GM19397 (cell line): ENCODE measurements around the gene DTX1.

ENCODE experiments used
- ATAC-seq: cut with Tn5 transposase; IDR thresholded peaks from one replicate; pipeline ENCODE4 v1.9.1; 2021; ENCODE audit warnings: mild to moderate bottlenecking, moderate library complexity; ENCODE audit not compliant: unreplicated experiment

The DTX1 gene

DNA sequence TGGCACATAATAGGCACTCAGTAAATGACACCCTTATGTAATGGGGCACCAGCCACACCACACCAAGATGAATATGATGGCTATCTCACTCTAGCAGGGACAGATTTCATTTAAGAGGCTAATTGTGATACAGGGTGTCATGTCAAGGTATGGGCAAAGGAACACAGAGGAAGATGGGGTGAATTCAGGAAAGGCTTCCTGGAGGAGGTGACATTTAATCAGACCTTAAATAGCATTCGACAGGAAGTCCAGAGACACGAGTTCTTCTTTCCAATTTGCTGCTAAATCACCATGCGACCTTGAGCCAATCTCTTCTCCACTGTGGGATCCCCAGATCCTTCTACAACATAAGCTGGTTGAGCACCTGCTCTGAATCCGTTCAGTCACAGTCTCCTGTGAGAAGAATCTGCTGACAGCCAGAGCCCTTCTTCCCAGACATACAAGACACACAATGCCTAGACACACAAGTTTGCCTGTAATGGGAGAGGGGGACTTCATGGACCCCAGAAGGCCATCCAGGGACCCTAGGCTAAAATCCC lies 1.5 kb upstream of the DTX1 start:
- ATAC-seq = no peak

DNA sequence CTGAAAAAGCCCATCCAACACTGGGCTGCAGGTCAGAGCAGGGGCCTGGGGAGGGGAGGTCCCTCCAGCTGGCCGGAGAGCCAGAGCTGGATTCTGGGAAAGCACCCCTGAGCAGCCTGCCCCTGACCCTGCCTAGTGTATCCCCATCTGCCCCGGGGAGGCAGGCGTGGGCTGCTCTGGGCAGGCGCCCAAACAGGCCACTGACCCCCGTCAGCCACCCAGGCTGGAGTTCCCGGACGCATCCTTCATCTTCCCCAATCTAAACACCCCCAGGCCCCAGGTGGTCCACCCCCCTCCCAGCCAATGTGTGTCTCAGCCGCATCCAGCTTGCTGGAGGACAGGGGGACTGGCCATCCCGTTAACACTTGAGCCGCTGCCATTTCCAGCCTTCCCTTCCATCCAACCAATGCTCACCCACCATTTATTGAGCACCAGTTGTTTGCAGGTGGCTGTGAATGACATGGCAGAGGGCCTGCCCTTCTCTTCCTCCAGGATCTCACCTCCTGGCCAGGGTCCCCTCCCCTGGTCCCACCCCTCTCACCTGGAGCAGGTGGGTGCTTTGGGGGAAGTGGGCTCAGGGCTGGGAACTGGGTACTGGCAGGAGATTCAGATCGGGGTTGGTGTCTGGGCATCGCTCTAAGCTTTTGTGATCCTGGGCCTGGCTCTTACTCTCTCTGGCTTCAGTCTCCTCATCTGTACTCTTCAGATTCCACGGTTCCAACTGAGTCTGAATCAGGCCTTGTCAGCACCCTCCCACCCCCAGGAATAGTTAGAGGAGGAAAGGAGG lies 743 bp upstream of the DTX1 start:
- ATAC-seq = no peak

DNA sequence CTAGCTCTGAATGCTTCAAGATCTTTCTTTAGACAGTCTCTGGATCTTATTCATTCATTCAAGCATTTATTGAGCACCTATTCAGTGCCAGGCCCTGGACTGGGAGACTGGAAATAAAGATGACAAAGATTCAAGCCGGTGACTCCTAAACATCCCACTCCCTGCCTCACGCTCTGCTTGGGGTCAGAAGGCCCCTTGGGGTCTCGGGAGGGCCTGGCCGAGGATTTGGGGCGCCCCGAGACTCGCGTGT lies 224 bp upstream of the DTX1 start:
- ATAC-seq = no peak

DNA sequence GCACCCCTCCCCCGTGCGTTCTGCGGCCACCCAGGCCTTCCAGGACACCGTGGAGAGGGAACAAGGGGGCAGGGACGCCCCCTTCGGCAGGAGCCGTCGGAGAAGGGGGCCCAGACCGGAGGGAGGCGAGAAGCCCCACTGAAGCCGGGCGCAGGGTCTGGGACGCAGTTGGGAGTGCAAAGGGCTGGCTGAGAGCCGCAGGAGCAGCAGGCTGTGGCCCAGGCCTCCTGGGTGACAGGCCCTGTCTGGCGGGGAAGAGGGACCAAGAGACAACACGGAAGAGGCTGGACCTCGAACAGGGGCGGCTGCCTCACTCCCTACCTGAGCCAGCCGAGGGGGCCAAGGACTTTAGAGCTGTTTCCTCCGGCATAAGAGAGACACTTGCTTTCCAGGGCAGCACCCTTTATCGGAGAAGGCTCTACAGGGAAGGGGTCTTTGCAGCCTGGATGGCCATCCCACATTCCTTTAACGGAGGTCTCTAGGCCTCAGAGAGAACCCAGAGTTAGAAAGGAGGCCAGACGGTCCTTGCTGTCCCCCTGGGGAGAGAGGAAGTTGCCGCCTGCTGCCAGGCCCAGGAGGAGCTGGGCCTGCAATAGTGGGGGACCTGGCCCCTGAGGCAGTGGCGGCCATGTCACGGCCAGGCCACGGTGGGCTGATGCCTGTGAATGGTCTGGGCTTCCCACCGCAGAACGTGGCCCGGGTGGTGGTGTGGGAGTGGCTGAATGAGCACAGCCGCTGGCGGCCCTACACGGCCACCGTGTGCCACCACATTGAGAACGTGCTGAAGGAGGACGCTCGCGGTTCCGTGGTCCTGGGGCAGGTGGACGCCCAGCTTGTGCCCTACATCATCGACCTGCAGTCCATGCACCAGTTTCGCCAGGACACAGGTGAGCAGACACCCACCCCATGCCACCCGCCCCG lies 1.3 kb downstream of the DTX1 start:
- ATAC-seq = no peak

DNA sequence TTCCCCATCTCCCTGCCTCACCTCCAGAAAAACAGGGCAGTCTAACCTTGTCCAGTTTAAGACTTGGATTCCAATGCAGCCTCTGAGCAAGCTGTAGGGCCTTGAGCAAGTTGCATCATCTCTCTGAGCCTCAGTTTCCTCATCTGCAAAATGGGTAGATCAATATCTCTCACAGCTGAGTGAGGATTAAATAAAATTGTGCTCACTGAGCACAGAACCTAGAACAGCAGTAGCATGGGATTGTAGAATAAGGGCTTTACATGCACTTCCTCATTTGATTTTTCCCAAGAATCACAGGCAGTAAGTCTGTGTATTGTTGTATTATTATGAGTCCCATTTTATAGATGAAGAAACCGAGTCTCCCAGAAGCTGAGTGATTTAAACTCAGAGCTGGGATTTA lies 2.0 kb downstream of the DTX1 start:
- ATAC-seq = no peak

DNA sequence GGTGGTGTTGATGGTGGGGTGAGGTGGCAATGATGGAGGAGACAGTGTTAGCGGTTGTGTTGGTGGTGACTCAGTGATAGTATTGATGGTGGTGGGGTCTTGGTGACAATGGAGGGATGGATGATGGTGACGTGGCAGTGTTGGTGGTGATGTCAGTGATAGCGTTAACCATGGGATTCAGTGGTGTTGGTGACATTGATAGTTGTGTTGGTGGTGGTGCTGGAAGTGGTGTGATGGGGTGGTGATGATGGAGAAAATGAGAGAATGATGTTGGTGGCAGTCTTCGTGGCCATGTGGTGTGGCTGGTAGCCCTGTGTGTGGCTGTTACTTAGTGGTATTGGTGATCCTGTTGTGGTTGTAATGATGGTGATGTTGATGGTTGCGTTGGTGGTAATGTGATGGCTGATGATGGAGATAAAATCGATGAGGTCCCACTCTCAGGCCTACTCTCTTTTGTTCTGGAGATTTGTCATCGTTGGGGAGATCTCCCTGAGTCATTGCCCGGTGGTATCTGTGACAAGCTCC lies 2.6 kb downstream of the DTX1 start:
- no peak for ATAC-seq

DNA sequence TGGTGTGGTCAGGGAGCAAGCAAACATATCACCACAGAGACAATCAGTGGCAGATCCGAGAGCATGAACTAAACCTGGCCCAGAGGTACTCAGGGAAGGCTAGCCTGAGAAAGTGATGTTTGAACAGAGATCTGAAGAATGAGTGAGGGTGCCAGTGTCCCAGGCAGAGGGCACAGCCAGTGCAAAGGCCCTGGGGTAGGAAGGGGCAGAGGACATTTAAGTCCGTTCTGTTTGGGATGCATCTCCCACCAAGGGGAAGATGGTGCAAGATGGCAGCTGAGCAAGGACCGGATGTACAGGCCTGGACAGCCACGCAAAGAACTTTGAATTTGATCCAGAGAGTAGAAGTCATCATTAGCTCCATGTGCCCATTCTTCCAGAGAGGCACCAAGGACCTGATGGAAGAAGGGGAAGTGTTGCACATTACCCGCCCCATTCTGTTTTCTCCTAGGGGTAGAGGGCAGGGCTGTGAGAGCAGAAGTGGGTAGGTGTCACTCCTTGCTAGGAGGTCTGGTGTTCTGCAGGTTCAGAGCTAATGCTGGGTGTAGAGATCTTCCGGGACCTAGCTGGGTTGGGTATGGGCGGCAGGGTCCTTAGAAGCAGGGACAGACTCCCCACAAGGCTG lies 3.9 kb downstream of the DTX1 start:
- ATAC-seq = no peak

DNA sequence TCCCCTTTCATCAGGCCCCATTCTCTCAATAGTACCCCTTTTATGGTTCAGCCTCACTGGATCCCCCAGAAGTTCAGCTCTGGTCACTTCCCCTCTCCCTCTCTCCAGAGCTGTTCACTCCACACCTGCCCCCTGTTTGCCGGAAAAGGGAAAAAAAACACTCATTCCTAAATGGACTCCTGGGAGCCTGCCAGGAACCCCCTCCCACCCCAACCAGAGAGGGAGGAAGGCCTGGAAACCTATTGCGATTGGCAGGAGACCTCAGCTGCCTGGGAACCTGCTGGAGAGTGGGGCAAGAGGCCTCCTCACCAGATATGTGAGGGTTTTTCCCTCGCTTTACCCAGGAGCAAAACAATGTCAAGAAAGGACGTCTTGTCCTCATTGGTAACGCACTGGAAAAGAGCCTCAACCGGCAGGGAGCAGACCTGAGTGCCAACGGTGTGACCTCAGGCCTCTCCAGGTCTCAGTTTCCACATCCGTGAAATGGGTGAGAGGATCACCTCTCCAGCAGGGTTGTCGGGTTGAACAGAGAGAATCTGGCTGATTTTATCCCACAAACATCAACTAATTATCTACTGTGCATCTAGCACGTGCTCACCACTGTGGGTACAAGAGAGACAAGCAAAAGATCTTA lies 4.6 kb downstream of the DTX1 start:
- ATAC-seq = no peak

DNA sequence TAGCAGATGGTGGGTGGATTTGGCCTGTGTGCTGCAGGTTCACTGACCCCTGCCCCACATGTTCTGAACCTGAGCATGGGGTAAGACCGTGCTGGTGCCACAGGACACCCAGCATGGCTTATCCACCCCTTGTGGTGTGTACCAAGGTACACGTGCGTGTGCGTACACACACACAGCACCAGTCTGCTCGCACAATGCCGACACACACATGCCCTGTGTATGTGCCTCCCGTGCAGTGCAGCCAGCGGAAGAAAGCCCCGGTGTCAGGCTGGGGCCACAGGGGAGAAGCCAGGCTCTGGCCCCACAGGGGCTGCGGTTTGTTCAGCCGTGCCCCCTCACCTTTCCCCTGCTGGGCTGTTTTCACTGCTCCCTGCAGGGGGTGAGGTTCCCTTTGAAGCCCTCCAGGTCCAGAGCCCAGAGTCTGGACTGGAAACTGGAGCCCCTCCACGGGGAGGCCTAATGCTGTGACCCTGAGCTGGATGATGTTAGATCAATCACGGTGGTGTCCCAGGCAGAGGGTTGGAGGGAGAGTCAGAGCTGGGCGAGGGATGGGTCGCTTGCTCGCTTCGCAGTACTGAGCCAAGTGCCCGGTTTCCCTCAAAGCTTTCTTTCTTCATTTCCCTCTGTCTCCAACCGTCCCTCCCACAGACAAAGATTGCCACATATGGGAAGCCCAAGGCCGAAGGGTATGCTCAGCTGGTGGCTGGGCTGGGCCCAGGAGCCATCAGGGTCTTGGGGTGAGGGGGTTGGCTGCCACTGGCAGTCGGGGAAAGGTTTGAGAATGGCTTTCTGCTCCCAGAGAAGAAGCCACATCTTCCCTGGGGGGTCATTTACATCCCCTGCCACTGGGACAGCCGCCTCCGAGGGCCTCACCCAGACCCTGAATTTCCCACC lies 6.2 kb downstream of the DTX1 start:
- ATAC-seq = no peak

DNA sequence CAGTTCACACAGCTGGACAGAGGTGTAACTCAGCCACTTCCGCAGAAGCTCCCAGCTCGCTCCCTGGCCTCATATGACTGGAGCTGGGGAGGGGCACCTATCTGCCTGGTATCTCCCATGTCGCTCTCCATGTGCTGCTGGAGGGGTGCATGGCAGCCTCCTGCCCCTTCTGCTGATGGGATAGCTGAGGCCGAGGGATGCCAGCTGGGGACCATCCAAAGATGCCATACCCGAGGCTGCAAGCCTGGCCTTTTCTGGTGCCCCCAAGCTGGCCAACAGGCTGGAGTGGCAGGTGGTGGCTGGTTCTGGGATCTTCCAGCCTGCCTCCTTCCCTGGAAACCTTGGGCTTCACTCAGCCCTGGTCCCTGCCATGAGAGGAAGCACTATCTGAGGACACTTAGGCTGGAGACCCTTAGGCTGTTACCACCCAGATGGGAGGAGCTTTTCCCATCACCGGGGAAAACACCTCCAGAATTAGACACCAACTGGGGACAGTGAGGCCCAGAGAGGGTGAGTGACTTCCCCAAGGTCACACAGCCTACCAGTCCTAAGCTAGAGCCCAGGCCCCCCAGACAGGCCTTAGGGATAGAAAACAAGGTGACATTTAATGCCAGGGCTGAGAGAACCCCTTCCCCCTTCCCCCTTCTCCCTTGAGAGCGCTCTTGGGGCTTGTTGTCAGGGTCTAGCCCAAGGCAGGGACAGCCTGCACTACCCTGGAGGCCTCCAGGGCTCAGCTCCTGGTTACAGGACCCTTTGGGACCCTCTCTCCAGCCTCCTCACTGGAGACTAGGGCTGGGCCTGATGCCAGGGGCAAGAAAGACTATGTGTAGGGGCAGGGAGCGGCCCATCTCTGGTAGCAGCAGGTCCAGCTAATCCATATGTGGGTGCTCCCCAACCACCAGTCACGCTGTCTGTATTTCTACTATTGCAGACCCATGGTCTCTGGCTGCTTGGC lies 7.1 kb downstream of the DTX1 start:
- no peak for ATAC-seq

DNA sequence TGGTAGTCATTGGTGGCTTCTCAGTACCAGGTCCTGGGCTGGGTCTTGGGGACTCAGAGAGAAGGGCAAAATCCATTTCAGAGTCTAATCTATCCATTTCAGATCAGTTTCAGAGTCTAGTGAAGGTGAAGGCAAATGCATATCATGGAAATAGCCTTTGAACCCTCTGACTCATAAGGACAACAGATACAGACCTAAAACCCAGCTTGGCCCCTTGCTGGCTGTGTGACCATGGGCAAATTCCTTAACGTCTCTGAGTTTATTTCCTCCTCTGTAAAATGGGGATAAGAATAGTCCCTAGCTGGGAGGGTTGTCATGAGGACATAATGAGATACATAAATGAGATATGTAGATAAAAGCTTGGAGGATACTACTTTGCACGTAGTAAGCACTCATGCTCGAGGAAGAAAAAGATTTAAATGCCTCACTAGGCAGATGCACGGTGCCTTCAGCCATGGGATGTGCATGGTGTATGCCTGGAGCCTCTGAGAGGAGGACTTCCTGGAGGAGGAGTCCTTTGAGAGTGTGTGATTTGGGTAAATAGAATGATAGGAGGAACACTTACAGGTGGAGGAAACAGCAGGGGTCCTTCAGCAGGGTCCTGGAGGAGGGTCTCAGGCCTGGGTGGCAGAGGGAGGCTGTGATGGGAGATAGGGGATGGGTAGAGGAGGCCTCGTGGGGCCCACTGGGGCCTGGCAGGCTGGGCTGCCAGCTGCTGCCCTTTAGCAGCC lies 8.0 kb downstream of the DTX1 start:
- no peak for ATAC-seq

DNA sequence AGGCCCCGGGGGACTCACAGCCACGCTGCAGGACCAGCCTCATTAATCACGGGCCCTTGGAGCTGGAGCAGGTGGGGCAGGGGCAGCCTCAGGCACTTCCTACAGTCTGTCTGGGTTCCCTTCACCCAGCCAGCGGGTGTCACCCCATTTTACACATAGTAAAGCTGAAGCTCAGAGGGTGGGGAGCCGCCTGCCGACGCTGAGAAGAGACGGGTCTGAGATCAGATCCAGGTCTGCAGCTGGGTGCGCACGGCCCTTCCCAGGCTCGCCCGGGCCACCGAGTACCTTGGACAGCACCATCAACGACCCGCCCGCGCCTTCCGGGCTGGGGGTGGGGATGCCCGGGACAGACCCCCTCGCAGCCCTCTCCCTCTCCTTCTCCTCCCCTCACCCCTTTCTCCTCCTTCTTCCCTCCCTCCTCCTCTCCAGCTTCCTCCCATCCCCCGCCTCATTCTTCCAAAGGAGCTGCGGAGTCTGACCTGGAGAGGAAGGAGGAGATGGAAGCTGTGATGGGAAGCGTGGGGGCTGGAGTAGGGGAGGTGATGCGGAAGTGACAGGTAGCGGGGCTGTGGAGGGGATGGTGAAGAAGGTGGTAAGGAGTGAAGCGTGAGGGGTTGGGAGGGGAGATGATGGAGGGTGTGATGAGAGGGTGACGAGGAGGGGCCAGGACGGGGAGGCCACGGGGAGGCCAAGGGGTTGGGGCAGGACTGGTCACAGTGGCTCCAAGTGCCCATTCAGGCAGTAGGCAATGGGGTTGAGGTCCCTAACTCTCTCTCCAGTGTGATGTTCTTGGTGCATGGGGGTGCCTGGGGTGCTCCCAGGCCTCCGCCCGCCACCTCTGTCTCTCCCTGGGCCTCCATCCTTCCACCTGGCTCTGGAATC lies 8.8 kb downstream of the DTX1 start:
- ATAC-seq = no peak

DNA sequence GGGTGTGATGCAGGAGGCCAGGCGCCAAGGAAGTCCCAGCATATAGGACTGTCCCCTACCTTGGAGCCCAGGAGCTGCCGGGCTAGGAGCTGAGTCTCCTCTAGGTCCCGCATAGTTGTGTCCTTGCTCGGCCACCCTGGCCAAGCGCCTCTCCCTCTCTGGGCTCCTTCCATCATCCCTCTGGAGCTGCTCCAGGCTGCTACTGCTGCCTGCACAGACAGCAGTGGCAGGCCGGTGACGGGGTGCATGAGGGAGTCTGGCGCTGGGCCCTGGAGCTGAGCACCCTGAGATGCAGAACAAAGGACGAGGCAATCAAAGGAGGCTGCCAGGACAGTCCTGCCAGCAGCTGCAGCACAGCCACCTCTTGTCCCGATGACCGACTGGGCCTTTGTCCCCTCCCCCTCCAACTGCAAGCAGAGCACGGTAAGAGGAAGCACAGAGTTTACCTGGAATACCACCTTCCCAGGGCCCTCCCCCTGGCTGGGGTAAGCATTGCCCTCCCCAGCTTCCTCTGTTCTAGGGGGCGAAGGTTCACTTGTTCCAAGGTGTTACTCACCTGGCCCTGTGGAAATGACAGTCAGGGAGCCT lies 10.4 kb downstream of the DTX1 start:
- ATAC-seq = no peak

DNA sequence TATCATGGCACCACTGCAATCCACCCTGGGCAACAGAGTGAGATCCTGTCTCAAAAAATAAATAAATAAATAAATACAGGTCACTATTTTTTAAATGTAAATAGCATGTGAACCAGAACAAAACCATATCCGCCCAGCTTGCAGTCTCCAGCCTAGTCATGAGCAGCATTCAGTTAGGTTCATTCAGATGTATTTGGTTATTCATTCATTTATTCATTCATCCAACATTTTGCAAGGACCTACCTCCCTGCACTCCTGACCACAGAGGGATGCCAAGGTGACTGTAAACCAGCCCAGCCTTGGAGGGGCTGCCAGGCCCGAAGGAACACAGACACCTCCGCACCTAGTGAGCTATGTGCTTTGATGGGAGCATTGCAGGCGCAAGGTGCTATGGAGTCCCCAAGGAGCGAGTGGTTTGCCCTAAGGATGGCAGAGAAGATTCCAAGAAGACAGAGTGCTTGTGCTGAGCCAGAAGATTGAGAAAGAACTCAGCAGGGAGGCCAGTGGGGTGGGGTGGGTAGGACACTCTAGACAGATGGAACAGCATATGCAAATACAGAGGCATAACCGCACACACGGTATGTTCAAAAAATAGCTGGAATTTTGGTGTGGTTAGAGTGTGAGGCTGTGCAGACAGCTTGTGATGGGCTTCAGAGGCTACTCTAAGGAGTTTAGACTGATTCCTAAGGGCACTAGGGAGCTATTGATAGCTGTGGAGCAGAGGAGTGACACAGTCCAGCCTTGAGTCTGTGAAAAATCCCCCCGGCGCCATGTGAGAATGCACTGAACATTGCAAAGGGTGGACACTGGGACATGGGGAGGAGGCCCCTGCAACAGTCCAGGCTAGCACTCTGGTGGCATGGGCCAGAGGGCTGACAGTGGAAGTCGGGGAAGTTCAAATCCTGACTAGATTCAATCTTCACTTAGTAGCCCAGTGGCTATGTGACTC lies 11.7 kb downstream of the DTX1 start:
- ATAC-seq = no peak

DNA sequence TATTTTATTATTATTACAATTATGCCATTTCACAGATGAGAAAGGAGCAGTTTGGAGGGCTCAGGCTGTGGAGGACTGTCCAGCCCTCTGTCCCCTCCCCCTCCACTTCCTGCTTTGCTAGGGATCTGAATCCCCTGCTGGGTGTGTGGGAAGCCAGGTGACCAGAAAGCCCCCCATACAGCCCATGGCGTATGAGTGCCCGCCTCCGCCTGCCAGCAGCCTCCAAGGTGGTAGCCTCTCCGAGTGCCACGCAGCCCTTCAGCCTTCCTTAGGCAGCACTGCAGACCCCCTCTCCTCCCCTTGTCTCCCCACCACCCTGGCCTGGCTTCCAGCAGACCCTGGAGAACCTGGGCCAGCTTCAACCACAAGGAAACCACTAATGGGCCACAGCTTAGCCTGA lies 12.6 kb downstream of the DTX1 start:
- no peak for ATAC-seq

DNA sequence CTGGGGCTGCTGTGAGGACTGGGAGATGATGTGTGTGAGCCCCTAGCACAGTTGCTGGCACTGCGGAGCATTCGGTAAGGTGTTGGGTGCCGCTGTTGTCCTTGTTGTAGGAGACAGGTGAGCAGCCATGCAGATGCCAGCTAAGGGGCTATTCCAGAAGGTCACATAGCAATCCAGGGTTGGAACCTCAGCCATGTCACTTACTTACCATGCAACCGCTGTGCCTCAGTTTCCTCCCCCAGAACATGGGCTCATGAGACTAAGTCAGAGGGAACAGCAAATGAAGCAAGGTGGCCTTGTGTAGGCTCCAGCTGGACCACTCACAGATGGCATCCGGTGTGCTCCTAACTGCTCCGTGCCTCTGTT lies 13.2 kb downstream of the DTX1 start:
- no peak for ATAC-seq
